GM10847 (cell line): ENCODE measurements around the gene PPP1R12A.

ENCODE experiments used
- POLR2A ChIP-seq: IDR thresholded peaks from 2 replicates; pipeline ENCODE4 v1.6.1; 2011; ENCODE audit not compliant: insufficient read length; ENCODE audit errors: extremely low read depth

Gene PPP1R12A

DNA sequence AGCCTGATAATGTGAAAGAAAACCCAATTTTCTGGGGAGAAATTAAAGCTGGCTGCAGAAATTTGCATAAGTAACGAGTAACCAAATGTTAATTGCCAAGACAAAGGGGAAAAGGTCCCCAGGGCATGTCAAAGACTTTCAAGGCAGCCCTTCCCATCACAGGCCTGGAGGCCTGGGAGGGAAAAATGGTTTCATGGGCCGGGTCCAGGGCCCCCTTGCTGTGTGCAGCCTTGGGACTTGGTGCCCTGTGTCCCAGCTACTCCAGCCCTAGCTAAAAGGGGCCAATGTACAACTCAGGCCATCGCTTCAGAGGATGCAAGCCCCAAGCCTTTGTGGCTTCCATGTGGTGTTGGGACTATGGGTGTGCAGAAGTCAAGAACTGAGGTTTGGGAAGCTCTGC is 96.5 kb downstream of the PPP1R12A start:
- TF ChIP-seq POLR2A: no peak

DNA sequence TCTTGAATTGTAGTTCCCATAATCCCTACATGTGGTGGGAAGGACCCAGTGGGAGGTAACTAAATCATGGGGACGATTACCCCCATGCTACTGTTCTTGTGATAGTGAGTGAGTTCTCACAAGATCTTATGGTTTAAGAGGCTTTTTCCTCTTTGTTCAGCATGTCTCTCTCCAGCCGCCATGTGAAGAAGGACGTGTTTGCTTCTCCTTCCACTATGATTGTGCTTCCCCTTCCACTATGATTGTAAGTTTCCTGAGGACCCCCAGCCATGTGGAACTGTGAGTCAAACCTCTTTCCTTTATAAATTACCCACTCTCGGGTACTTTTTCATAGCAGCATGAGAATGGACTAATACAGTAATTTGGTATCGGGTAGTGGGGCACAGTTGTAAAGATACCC is 97.3 kb downstream of the PPP1R12A start:
- TF ChIP-seq POLR2A: no peak

DNA sequence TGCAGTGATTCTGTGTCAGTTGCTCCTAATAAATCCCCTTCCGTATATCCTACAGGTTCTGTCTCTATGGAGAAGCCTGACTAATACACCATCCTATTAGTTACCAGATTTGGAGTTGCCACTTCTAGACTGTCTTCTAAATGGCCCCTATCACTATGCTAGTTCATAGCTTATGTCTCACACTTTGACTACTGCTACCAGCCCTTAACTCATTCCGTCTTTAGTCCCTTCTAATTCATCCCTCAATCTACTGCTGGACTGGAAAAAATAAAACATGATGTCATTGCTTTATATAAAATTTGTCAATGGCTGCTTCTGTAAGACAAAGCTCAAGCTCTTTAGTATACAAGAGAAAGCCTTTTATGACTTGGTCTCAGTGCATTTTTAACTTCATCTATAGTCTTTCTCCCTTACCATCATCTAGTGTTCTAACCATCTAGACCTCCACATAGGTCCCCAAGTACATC is 99.5 kb downstream of the PPP1R12A start:
- no peak for TF ChIP-seq POLR2A

DNA sequence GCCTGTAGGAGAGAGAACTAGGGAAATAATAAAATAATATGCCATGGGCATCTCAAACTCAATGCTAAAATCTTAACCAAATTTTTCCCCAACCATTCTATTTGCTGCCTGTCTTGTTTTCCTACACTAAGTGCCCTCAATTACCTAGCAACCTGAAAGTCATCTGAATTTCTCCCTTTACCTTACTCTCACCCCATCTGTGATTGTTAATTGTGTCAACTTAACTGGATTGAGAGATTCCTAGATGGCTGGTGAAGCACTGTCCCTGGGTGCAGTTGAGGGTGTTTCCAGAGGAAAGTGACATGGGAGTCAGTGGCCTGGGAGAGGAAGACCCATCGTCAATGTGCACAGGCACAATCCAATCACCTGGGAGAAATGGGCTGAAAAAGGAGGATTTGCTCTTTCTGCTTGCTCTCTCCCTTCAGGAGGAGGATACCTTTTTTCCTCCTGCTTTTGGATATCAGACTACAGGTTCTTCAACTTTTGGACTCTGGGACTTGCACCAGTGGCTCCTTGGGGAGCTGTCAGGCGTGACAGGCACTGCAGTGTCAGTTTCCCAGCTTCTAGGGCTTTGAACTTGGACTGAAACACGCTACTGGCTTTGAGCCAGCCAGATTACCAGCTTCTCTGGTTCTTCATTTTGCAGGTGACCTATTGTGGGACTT is 100.1 kb downstream of the PPP1R12A start:
- no peak for TF ChIP-seq POLR2A

DNA sequence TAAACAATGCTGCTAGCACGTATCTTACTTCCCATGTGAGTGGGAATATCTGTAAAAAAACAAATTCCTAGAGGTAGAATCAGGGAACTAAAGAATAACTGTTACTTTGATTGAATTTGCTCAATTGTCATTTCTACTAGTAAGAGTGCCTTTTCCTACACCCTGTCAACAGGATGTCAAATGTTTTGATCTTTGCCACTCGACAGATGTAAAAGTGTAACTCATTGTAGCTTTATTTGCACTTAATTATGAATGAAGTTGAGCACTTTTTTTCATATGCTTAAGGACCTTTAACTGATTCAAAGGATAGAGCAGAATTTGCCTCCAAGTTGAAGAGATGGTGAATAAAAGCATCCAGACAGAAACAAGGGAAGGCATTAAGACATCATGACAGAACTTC is 104.5 kb downstream of the PPP1R12A start:
- TF ChIP-seq POLR2A: no peak

DNA sequence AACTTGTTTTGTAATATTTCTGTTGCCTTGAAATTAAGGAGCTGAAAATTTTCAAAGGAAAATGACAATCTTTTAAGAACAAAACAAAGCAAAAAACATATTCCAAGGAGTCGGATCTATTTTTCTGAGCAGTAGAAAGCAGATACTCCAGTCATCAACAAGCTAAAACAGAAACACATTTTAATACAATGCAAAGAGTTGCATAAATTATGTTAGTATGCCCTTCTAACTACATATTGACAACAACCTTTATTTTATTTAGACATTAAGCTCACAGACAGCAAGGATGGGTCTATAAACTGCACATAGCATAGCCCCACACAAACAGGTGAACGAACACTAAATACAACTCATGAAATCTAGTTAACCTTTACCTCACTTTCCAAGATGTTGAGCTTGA is 106.0 kb downstream of the PPP1R12A start:
- TF ChIP-seq POLR2A: no peak

DNA sequence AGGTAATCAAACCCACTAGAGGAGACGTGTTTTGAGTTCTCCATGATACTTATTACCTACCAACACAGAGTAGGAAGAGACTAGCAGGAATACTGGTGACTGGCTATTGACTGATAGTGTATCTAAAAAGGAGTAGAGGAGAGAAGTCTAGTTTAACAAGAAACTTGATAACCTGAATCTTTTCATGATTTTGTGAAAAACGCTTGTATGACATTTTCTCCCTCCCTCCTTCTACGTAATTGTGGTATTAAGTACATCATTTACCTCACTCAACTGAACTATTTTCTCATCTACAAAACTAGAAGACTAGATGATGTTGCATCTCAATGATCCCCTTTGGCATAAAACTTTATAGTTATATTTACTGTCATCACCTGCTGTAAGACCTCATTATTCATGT is 107.4 kb downstream of the PPP1R12A start:
- TF ChIP-seq POLR2A: no peak

DNA sequence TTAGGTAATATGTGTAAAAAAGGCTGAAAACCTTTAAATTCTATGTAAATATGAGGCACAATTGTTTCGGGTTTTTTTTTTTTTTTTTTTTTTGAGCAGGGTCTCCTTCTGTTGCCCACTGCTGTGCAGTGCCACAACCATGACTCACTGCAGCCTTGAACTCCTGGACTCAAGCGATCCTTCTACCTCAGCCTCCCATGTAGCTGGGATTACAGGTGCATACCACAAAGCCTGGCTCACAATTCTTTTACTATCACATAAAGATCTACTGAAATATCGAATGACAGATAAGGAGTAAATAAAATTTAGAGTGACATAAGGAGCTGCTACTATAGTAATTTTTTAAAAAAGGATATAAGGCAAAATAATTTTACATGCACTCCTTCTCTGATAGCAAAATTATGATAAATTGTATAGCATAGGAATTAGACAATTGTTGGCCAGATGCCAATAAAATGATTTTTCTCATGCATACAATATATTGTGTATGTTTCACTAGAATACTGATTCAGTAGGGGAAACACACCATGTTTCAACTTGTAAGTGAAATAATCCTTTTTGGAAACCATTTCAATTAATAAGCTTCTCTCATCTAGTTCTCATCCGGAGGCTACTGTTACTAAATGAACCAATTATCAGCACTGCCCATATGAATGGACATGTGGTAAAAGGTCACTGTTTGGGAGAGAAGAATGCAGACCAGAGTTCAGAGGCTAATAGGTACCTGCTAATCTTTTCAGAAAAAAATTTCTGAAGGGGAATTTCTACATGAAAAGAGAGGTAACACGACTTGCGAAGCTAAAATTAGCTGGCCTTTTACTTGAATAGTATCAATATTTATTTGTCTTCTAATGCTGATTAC is 108.4 kb downstream of the PPP1R12A start:
- no peak for TF ChIP-seq POLR2A

DNA sequence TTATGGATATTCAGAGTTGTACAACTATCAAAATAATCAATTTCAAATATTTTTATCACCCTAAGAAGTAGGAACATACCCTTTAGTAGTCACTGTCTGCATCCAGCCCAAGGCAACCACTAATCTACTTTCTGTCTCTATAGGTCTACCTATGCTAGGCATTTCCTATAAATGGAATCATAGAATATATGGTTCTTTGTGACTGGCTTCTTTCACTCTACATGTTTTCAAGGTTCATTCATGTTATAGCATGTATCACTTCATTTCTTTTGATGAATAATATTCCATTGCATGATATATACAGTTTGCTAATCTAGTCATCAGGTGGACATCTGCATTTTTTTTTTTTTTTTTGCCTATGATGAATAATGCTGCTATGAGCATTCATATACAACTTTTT is 112.4 kb downstream of the PPP1R12A start:
- TF ChIP-seq POLR2A: no peak

DNA sequence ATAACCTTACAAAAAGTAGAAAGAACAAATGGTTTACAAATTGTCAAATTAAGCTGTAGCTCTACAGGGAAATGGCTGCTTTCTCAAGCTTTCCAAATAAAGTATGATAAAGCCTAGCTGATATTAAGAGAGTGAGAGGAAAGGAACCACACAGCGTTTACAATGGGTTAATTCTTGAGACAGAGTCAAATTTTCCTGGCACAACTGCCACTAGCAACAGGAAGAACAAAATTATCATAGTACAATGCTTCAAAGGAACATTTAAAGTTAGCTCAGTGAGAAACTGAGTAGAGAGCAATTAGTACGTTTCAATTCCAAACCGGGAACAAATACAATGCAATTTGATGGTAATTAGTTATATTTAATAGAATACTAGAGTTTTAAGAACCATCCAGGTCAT is 116.0 kb downstream of the PPP1R12A start:
- no peak for TF ChIP-seq POLR2A

DNA sequence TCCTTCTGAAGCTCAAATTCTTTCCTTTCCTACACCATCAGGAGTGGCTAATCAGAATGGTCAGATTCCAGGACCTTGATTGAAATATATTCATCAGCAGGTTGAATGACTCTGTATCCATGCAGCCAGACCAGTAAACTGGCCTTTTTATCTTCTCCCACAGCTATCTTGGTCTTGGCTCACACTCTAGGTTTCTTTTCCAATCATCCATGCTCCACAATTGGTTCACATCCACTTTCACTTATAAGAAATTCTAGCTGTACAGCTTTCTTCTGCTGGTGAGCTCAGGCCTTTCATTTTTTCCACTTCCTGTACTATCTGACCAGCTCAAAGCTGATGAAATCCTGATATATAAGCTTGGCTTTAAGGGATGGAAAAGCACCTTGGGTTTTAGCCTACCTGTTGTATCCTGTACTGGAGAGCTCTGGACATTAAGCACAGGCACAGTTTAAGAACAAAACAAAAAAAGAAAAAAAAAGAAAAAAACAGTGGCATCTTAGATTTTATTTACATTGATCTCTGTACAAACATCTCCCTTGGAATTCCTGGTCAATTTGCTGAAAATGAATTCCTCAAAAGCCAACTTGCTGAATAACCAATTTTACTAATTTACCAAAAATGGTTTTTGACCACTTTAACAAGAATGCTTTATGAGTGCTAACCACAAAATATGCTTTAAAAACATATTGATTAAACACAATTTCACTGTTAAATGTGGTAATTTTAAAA is 152.6 kb downstream of the PPP1R12A start:
- no peak for TF ChIP-seq POLR2A

DNA sequence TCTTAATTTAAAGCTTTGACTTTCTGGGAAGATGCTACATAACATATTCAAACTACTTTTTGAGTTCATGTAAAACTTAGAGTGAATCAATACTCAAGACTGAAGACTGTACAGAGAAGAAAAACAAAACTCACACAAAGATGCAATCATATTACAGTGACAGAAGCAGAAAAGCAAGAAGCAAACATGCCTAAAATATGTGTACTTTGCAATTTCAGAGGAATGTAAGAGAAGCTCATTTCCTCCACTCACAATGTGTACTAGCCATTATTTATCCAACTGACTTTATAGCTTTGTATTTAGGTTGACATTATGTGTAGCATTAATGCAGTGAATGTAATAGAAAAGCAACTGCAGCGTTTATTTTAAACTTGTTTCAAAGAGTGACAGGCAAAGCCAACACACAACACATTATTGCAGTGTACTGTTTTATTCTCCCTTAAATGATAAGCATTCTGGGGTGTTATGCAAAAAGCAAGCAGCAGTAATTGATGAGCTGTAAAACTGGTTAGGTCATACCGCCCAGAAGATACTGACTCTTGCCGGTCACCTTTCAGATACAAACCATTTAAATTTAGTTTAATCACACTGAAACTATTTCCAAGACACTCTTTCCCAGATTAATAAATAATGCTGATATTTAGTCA is 156.0 kb downstream of the PPP1R12A start:
- TF ChIP-seq POLR2A: no peak

DNA sequence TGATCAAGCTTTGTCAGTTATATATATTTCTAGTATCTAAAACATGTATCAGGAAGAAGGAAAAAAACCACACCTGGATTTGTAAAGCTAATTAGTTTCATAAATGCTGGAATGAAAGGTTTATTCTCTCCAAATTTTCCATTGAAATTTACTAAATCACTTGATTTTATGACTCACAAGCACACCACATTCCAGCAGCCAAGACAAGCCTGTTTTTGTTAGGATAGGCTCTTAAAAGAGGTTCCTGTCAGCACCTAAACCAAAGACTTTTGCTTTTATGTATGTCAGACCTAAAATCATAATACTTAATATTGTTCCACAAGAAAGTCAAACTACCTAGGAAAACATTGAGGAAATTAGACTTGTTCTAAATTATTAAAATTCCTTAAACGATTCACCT is 158.8 kb downstream of the PPP1R12A start:
- TF ChIP-seq POLR2A: no peak

DNA sequence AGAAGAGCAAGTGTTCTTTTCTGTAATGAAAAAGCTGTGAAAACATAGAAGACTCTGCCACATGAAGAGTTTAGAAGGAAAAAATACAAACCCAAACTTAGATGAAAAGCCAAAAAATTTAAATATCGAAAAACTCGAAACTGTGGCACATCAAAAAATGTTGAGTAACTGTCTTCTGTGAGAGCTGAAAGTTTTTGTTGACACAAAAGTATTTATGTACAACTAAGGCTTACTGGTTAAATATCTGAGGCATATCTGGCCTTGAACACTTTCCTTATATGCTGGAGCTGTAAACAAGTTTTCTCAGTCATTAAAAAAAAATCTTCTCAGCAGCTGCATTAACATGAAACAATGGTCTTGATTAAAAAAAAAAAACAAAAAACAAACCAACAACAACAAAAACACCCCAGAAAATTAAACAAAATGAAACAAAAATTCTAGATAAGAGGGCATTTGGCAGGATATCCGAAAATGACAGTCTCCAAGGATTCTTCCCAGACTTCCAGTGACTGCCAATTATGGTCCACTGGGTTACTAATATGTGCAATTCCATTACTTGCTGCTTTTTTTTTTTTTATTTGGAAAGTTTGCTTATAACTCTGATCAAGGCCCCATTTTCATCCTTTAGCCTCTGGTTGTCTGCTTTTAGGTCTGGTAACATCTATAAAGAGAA is 159.4 kb downstream of the PPP1R12A start:
- no peak for TF ChIP-seq POLR2A

DNA sequence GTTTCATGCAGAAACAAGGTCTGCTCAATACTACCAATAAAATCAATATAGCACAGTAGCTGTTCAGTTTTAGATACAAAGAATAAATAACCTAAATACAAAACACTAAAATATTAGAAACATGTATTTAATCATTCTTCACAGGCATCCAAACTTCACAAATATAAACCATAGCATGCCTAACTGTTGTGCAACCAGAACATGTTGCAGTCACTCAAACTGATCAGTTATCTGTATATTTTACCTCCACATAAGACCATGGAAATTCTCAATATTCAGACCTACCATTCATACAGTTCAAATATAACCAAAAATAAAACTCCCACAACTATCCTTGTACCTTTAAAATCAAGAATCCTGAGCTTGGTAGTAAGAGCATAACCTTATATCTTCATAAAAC is 161.0 kb downstream of the PPP1R12A start:
- TF ChIP-seq POLR2A: no peak

DNA sequence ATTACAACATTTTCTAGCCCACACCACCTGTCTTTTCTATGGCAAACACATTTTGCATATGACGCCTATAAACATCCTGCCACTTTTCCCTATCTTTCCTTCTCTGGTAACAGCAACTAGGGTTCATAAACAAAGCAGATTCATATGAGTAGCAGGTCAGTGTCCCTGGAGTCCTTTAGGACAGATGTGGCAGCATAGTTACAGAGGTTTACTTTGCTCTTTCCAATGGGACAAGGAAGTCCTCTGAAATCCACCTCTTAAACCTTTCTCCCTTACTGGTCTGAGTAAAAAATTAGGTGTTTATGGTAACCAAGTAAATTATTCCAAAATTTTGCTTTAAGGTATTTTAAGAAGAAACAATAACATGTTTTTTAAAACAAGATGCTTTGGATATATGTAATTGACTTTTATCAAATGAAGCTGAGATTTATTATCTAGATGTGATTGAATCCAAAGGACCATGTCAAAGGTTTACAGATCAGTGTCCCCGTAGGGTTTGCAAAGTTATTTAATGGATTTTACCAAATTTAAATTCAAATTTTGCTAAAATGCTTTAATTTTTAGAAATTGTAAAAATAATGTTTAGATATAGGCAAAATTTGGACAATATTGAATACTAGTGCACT is 164.9 kb downstream of the PPP1R12A start:
- TF ChIP-seq POLR2A: no peak
